HL-60/S4 treated with phorbol 12-myristate 13-acetate at 8.2 ng/mL for 4 days and 3 days (cell line): Measurements from ENCODE around the gene TNPO3.
"Not testable (repeated sequence)": the region's sequence is repeated elsewhere in the genome, so short reads cannot be mapped to it uniquely, and the experiment has no call there.

Experiments
- in situ Hi-C: fragments of 300-500 bp; cut with MboI; formaldehyde crosslinking; loops from 2 replicates; pipeline ENCODE4 v1.15.0; 2022; ENCODE audit warnings: low sequenced_read_pairs

Gene TNPO3

GRCh38 chr7:129017933-129018538 lies 36.9 kb downstream of the TNPO3 start:
- in situ Hi-C loops: no loop called here

DNA sequence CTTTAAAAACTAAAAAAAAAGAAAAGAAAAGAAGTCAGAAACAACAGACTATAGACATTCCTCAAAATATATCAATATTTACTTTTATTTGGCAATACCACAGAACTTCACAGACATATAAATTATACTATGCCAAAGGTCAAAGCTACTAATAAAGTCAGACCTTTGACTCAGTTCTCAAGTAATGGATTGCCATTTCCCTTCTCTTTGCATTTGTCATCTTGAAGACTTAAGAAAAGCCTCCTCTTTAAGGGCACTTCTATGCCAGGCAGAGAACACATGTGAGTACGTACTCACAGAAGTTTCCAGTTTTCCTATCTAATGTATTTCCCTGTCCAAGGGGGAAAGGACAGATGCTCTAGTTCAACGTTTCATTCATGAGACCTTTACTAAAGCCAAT lies 37.6 kb downstream of the TNPO3 start:
- in situ Hi-C loops: no loop called here

DNA sequence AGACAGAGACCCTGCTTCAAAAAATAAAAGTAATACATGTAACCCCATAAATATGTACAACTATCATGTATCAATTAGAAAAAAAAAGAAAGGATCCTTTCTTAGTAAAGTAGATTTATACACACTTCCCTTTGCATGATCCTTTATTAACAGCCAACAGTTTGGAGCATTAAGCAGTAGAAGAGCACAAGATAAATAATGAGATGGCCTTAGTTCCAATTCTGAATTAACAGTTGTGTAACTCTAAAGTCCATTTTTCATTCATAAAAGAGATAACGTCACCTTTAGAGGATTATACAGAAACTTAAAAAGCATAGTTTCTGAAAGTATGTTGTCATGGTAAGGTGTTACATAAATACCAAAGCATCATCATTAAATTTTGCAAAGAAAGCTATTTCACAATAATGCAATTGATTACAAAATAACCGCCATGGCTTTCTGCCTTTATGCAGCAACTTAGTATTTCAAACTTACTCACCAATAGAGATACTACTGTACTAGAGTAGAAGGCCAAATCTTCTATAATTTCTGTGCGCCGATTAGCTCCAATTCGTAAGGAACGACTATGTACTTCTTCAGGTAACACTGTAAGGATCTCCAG lies 40.3 kb downstream of the TNPO3 start:
- in situ Hi-C loops: no loop called here

- in situ Hi-C loops: no loop called here
Observed at GRCh38 chr7:129013048-129013724, 41.7 kb downstream of the TNPO3 start.

- in situ Hi-C loops: no loop called here
Observed at GRCh38 chr7:129012641-129013040, 42.3 kb downstream of the TNPO3 start.

DNA sequence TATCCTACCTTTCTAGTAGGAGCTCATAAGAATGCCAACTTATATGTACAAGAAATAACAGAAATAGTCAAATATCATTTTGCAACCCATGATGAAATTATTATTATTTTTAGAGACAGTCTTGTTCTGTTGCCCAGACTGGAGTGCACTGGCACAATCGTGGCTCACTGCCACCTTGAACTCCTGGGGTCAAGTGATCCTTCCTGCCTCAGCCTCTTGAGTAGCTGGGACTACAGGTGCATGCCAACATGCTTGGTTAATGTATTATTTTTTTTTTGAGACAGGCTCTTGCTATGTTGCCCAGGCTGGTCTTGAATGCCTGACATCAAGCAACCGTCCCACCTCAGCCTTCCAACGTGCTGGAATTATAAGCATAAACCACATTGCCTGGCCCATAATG lies 44.8 kb downstream of the TNPO3 start:
- in situ Hi-C loops: no loop called here

GRCh38 chr7:129009437-129009836 lies 45.5 kb downstream of the TNPO3 start:
- in situ Hi-C loops: no loop called here

DNA sequence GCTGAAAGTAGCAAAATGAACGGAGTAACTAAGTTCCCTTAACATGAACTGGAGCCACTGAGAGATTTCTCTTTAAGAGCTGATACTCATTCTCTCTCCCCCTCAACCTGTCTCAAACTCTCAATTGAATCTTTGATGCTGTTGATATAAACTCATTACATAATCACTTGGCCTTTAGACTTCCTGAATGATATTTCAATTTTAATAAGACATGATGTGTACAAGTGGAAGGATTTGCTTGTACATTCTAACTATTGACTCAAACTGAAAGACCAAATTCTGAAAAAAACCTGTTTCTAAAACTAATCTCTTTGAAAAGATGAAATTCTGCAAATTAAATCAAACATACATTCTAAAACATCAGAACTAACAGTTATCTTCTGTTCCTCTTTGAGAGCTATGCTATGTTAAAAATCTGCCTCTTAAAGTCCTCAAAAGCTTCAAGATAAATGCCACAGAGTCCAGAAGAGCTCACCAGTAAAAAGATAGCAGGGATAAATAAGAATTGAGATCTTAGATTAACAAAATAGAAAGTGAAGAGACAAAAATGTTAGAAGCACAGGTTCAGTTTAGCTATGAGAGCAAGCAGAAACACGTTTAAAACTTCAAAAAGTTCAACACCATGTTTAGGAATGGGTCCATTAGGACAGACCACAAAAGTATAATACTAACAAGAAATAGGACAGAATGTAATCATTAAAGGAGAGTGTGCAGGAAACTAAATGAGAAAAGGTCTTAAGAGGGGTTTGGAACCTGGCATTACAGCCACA lies 46.1 kb downstream of the TNPO3 start:
- in situ Hi-C loops: no loop called here

GRCh38 chr7:129007572-129007971 lies 47.3 kb downstream of the TNPO3 start:
- in situ Hi-C loops: no loop called here

GRCh38 chr7:129006636-129007414 lies 48.1 kb downstream of the TNPO3 start:
- in situ Hi-C loops: no loop called here

GRCh38 chr7:129005186-129005585 lies 49.7 kb downstream of the TNPO3 start:
- in situ Hi-C loops: no loop called here

DNA sequence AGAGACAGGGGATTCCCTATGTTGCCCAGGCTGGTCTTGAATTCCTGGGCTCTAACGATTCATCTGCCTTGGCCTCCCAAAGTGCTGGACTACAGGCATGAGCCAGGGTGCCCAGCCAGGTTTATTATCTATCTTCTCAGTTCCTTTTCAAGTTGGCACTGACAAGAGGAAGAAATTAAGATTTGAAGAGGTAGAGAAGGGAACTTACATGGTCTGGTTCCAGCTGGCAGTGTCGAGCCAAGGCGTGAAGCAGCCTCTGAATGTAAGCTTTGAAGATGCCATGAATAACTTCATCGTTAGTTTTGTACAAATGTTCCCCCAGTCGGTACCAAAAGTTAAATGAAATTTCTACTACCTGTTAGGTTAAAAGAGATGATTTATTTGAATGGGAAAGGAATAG lies 57.7 kb downstream of the TNPO3 start:
- in situ Hi-C loops: no loop called here

GRCh38 chr7:128994560-128994959 lies 60.4 kb downstream of the TNPO3 start:
- in situ Hi-C loops: not testable (repeated sequence)

DNA sequence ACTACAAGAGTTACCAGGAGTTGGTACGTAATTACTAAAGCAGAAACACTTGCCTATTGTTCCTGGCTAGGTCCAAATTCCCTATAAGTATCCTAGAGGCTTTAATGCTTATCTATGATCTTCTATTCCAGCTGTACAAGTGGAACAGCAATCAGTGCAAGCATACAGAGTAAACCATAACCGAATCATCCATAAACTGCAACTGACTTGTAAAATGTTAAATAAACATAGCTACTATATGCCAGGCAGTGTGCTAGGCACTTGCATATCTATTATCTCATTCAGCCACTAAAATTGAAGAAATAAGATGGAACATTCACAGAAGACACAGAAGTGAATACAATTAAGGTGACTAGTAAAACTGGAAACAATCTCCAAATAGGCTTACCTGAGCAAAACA lies 61.5 kb downstream of the TNPO3 start:
- in situ Hi-C loops: no loop called here

- in situ Hi-C loops: no loop called here
Observed at GRCh38 chr7:128989961-128990360, 65.0 kb downstream of the TNPO3 start.

DNA sequence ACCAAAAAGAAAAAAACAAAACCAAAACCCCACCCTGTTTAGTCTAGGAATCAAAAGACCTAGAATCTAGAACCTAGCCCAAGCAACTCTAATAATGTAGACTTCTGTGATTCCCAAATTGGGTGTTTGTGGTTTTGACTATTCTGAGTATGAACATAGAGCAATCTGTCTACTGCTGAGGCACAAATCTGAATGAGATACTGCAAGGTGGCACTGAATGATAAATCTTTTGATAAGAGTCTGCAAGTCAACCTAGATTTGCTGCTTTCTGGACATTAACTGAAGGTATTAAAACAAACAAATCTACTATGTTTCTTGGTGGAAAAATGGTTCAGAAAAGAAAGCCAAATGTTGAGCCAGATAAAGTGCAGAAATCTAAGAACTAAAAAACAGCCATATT lies 66.5 kb downstream of the TNPO3 start:
- in situ Hi-C loops: no loop called here

- in situ Hi-C loops: no loop called here
Observed at GRCh38 chr7:128986609-128987008, 68.3 kb downstream of the TNPO3 start.

- in situ Hi-C loops: no loop called here
Observed at GRCh38 chr7:128985660-128986059, 69.3 kb downstream of the TNPO3 start.

GRCh38 chr7:128982105-128982504 lies 72.8 kb downstream of the TNPO3 start:
- in situ Hi-C loops: no loop called here

DNA sequence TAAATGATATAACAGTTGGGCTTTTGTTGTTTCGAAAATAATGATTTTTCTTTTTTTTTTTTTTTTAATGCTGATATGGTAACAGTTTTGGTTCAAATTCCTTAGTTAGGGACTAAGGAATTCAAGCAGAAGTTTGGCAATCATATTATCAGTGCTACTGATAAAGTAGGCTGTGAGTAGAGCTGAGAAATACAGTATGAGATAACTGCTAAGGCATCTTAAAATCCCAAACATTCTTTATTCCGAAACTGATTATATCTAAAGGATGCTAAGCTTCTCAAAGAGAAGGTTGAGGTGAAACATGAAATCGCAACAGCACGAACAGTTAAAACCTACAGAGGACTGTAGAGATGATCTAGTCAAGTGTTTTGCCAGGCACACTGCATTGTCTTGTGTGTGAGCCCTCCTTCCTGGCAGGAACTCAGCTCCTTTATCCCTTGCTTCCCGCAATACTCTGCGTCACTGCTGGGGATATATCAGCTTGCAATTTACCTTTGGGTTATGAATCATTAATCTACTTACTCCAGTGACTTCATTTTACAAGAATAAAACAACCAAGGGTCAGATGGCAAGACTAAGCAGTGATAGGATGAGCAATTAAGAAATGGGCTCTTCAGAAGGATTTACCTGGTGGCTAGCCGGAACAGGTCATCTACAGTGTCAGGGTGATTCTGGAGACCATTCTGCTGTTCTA lies 80.5 kb downstream of the TNPO3 start:
- in situ Hi-C loops: no loop called here
